Activated CD4-positive, alpha-beta T cell treated with anti-CD3 and anti-CD28 coated beads, Interleukin-2, Interleukin-6, amounts not matched to agents 100 ng/mL and 50 ng/mL, durations not matched to agents 16 hours and 8 hours (primary cell): ENCODE results near the gene GSTM1.
"Not testable (repeated sequence)": the region's sequence is repeated elsewhere in the genome, so short reads cannot be mapped to it uniquely, and the experiment has no call there.

ENCODE experiments used
- DNase-seq: peaks from one replicate; pipeline ENCODE4 v3.0.0-alpha.2; 2020

The GSTM1 gene

GRCh38 chr1:109660691-109661026 is 27.0 kb upstream of the GSTM1 start:
- DNase-seq: not testable (repeated sequence)

- no peak for DNase-seq
Measured at GRCh38 chr1:109661391-109661790, 26.2 kb upstream of the GSTM1 start.

- no peak for DNase-seq
Measured at GRCh38 chr1:109664671-109665070, 22.9 kb upstream of the GSTM1 start.

- peak; percentile 84 for DNase-seq
Measured at GRCh38 chr1:109667452-109668122, 20.0 kb upstream of the GSTM1 start, which contains the start of gene GSTM2. Gene GSTM2, plus strand, starts transcription at chr1:109668057. Its CDS starts 59 bp downstream, at chr1:109668116.

GRCh38 chr1:109668123-109668775 is 19.4 kb upstream of the GSTM1 start:
- no peak for DNase-seq

GRCh38 chr1:109669246-109669948 is 18.2 kb upstream of the GSTM1 start:
- DNase-seq: peak; percentile 32

GRCh38 chr1:109669949-109670302 is 17.7 kb upstream of the GSTM1 start:
- not testable (repeated sequence) for DNase-seq

GRCh38 chr1:109671067-109671466 is 16.6 kb upstream of the GSTM1 start:
- DNase-seq: peak; percentile 0

GRCh38 chr1:109673861-109674260 is 13.8 kb upstream of the GSTM1 start:
- DNase-seq: not testable (repeated sequence)

- DNase-seq: not testable (repeated sequence)
Measured at GRCh38 chr1:109676683-109677381, 10.8 kb upstream of the GSTM1 start.

- DNase-seq: peak; percentile 0
Measured at GRCh38 chr1:109677459-109677858, 10.2 kb upstream of the GSTM1 start.

GRCh38 chr1:109678637-109679036 is 9.0 kb upstream of the GSTM1 start:
- not testable (repeated sequence) for DNase-seq

- DNase-seq: not testable (repeated sequence)
Measured at GRCh38 chr1:109684777-109685176, 2.8 kb upstream of the GSTM1 start.

GRCh38 chr1:109685399-109685798 is 2.2 kb upstream of the GSTM1 start:
- not testable (repeated sequence) for DNase-seq

- DNase-seq: not testable (repeated sequence)
Measured at GRCh38 chr1:109685890-109686289, 1.7 kb upstream of the GSTM1 start.

GRCh38 chr1:109687109-109687508 is 508 bp upstream of the GSTM1 start:
- not testable (repeated sequence) for DNase-seq

GRCh38 chr1:109689844-109690405 is 2.3 kb downstream of the GSTM1 start:
- DNase-seq: no peak

- no peak for DNase-seq
Measured at GRCh38 chr1:109691759-109692158, 4.1 kb downstream of the GSTM1 start.

- not testable (repeated sequence) for DNase-seq
Measured at GRCh38 chr1:109694400-109694799, 6.8 kb downstream of the GSTM1 start.

- not testable (repeated sequence) for DNase-seq
Measured at GRCh38 chr1:109695138-109695537, 7.5 kb downstream of the GSTM1 start.

GRCh38 chr1:109697066-109697465 is 9.4 kb downstream of the GSTM1 start:
- DNase-seq: no peak

GRCh38 chr1:109697861-109698260 is 10.2 kb downstream of the GSTM1 start:
- DNase-seq: not testable (repeated sequence)

- DNase-seq: not testable (repeated sequence)
Measured at GRCh38 chr1:109702940-109703339, 15.3 kb downstream of the GSTM1 start.
